GM23338 (cell line): ENCODE results near the gene PNN. TPM values are rescaled to one million over a fixed set of nuclear protein-coding genes. Genes with fewer than 3 reads are reported as not detected.
A peak's percentile ranks its signal among the peaks of the same experiment; 100 is the strongest.

Experiments used
- ATAC-seq: fragments of 200-7000 bp; cut with Tn5 transposase; 3 replicates; pipeline ENCODE4 v1.9.1; 2020
- DNase-seq: peaks from one replicate; pipeline ENCODE4 v3.0.0-alpha.2; 2015; ENCODE audit warnings: low spot score
- H2AFZ ChIP-seq: fragments of 200-600 bp; sonication (generic); 2 replicates; pipeline ENCODE4 v1.8.0; 2016; ENCODE audit warnings: antibody characterized with exemption, mild to moderate bottlenecking, moderate library complexity
- H3F3A ChIP-seq: fragments of 200-600 bp; sonication (generic); replicated peaks from 2 replicates; pipeline ENCODE4 v1.8.0; 2017; ENCODE audit warnings: antibody characterized with exemption, mixed run types, low read depth
- H3K27ac ChIP-seq: fragments of 200-600 bp; sonication (generic); 2 replicates; pipeline ENCODE4 v1.6.1; 2016; ENCODE audit warnings: low read depth
- H3K27me3 ChIP-seq: fragments of 200-600 bp; sonication (generic); 2 replicates; pipeline ENCODE4 v1.8.0; 2016; ENCODE audit warnings: mild to moderate bottlenecking, mixed run types, moderate library complexity; ENCODE audit not compliant: insufficient read depth
- H3K36me3 ChIP-seq: fragments of 200-600 bp; sonication (generic); 2 replicates; pipeline ENCODE4 v1.8.0; 2016; ENCODE audit warnings: mild to moderate bottlenecking; ENCODE audit not compliant: insufficient read depth
- H3K4me1 ChIP-seq: fragments of 200-600 bp; sonication (generic); 2 replicates; pipeline ENCODE4 v1.8.0; 2016; ENCODE audit warnings: mild to moderate bottlenecking, moderate library complexity; ENCODE audit not compliant: insufficient read depth
- H3K4me2 ChIP-seq: fragments of 200-600 bp; sonication (generic); 2 replicates; pipeline ENCODE4 v1.7.1; 2017; ENCODE audit warnings: mixed run types
- H3K4me3 ChIP-seq: fragments of 200-600 bp; sonication (generic); 2 replicates; pipeline ENCODE4 v1.6.1; 2016; ENCODE audit warnings: mixed run types
- H3K79me2 ChIP-seq: fragments of 200-600 bp; sonication (generic); replicated peaks from 2 replicates; pipeline ENCODE4 v1.8.0; 2017; ENCODE audit warnings: mild to moderate bottlenecking; ENCODE audit not compliant: insufficient read depth
- H3K9me2 ChIP-seq: fragments of 200-600 bp; sonication (generic); 2 replicates; pipeline ENCODE4 v1.8.0; 2017; ENCODE audit not compliant: insufficient read depth
- H4K20me1 ChIP-seq: fragments of 200-600 bp; sonication (generic); replicated peaks from 2 replicates; pipeline ENCODE4 v1.8.0; 2017; ENCODE audit warnings: mild to moderate bottlenecking; ENCODE audit not compliant: insufficient read depth
- H3K27ac Mint-ChIP-seq: 2 replicates; pipeline ENCODE4 v1.8.0; 2020; ENCODE audit warnings: inconsistent platforms, mild to moderate bottlenecking, moderate library complexity, mixed read lengths
- H3K27me3 Mint-ChIP-seq: 3 replicates; pipeline ENCODE4 v1.8.0; 2022; ENCODE audit warnings: low read depth, mild to moderate bottlenecking, moderate library complexity, mixed read lengths, inconsistent platforms; ENCODE audit not compliant: insufficient read depth, poor library complexity
- H3K36me3 Mint-ChIP-seq: 3 replicates; pipeline ENCODE4 v1.8.0; 2021; ENCODE audit warnings: low read depth, mild to moderate bottlenecking, inconsistent platforms, moderate library complexity, mixed read lengths
- H3K4me1 Mint-ChIP-seq: 3 replicates; pipeline ENCODE4 v1.8.0; 2020; ENCODE audit warnings: mild to moderate bottlenecking, inconsistent platforms, mixed read lengths
- H3K4me3 Mint-ChIP-seq: 3 replicates; pipeline ENCODE4 v1.8.0; 2021; ENCODE audit warnings: moderate library complexity, mild to moderate bottlenecking, inconsistent platforms, mixed read lengths
- H3K9me3 Mint-ChIP-seq: 3 replicates; pipeline ENCODE4 v1.8.0; 2020; ENCODE audit warnings: moderate library complexity, mild to moderate bottlenecking, inconsistent platforms, mixed read lengths
- CREB1 ChIP-seq: fragments of 250-450 bp; sonication (Bioruptor Pico); IDR thresholded peaks from 2 replicates; pipeline ENCODE4 v1.5.0; 2020; ENCODE audit warnings: low read depth, mild to moderate bottlenecking, moderate library complexity
- CTCF ChIP-seq, 2 experiments: fragments of 200-600 bp in 1 of 2; sonication (generic) in 1 of 2; conservative IDR thresholded peaks; 2 replicates each; pipeline versions ENCODE4 v1.5.1 to v1.6.1; 2016 to 2017; ENCODE audit warnings: antibody characterized with exemption in 2 of 2, low read depth in 2 of 2, mild to moderate bottlenecking in 2 of 2, moderate library complexity in 1 of 2
- ETS1 ChIP-seq: IDR thresholded peaks from 2 replicates; pipeline ENCODE4 v1.6.1; 2016; ENCODE audit warnings: antibody characterized with exemption
- EZH2 ChIP-seq: fragments of 200-600 bp; sonication (generic); IDR thresholded peaks from one replicate; pipeline ENCODE4 v1.8.0; 2017; ENCODE audit warnings: antibody characterized with exemption, mild to moderate bottlenecking, low read depth; ENCODE audit not compliant: unreplicated experiment
- EZH2phosphoT487 ChIP-seq: fragments of 200-600 bp; sonication (generic); IDR thresholded peaks from one replicate; pipeline ENCODE4 v1.8.1; 2018; ENCODE audit warnings: antibody characterized with exemption; ENCODE audit not compliant: unreplicated experiment
- JUNB ChIP-seq: IDR thresholded peaks from one replicate; pipeline ENCODE4 v1.6.1; 2016; ENCODE audit warnings: antibody characterized with exemption; ENCODE audit not compliant: unreplicated experiment
- NANOG ChIP-seq: IDR thresholded peaks from 2 replicates; pipeline ENCODE4 v1.6.1; 2016; ENCODE audit warnings: antibody characterized with exemption, borderline replicate concordance
- POLR2AphosphoS5 ChIP-seq: IDR thresholded peaks from 2 replicates; pipeline ENCODE4 v1.6.1; 2016; ENCODE audit warnings: antibody characterized with exemption, low read depth
- STAT1 ChIP-seq: IDR thresholded peaks from one replicate; pipeline ENCODE4 v1.6.1; 2016; ENCODE audit warnings: antibody characterized with exemption; ENCODE audit not compliant: unreplicated experiment
- ZNF114 ChIP-seq: fragments of 250-450 bp; sonication (Bioruptor Pico); IDR thresholded peaks from 2 replicates; pipeline ENCODE4 v1.5.0; 2020; ENCODE audit warnings: mild to moderate bottlenecking, moderate library complexity
- ZNF331 ChIP-seq: fragments of 250-450 bp; sonication (Bioruptor Pico); IDR thresholded peaks from 2 replicates; pipeline ENCODE4 v1.5.0; 2020; ENCODE audit warnings: low read depth, mild to moderate bottlenecking, moderate library complexity
- polyA plus RNA-seq: library from polyadenylated mRNA; unstranded; fragments of >200 nt; fragmentation: Nextera tagmentation; extraction: Ambion mirVana; gene quantifications from 2 replicates; pipeline ENCODE4 v1.2.1, GENCODE V29; 2016
- total RNA-seq: library from RNA; depleted of rRNA; stranded (reverse); fragments of >200 nt; shearing (Covaris generic); gene quantifications from 2 replicates; pipeline ENCODE4 v1.2.3, GENCODE V29; 2014
- TF ChIP-seq, protein P1 (sequence below): fragments of 250-450 bp; sonication (Bioruptor Pico); IDR thresholded peaks from 2 replicates; pipeline ENCODE4 v1.5.0; 2020; ENCODE audit warnings: mild to moderate bottlenecking, moderate library complexity
- TF ChIP-seq, protein P2 (sequence below): IDR thresholded peaks from one replicate; pipeline ENCODE4 v1.6.1; 2018; ENCODE audit warnings: antibody characterized with exemption; ENCODE audit not compliant: unreplicated experiment

Gene PNN
- total and polyA plus RNA-seq, 2 experiments from 2014 or later = 60.0 to 325 TPM

DNA sequence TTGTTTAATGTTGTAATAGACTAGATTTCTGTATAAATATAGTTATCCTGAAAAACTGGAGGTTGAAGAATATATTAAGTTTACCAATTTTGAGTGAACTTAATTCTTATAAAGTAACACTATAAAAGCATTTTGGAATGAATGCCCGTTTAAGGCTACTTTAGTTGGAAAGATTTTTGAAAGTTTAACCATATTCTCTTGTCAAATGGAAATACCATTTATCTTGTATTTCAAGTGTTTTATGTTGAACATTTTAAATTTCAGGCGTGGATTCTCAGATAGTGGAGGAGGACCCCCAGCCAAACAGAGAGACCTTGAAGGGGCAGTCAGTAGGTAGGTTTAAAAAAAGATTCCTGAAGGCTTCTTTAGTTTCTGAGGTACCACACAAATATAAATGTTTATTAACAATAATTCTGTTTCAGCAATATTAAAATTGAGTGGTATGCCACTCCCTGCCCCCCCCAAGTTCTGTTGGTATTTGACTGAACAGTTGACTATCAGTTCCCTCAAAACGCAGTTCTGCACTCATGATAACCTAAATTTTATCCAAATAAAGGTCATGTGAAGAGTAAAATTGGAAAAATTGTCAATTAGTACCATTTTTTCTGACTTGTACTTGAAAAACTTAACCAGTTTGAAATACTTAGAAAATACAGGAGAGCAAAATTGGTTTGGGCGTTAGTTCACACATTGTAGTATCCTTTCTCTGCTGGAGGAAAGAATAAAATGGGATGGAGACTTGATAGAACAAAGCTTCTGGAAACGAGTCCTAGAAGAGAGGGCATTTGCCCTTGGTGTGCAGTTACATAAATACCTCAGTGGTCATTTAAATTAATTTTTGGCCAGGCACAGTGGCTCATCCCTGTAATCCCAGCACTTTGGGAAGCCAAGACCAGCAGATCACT, 1.5 kb downstream of the PNN start:
- Histone ChIP-seq H3K27ac (peak overlapping the region; percentile 82), H3K9me2 (no peaks in the 10 kb centered on the region), H3F3A (peaks cover 41% of the 10 kb centered on the region), H2AFZ (no peak overlapping the region), H3K4me1 (peaks cover 5% of the 10 kb centered on the region; the same call in 1 of the 2 replicates), H3K36me3 (peaks cover 57% of the 10 kb centered on the region), H3K27me3 (no peaks in the 10 kb centered on the region), H3K4me2 (peak overlapping the region; percentile 82), H3K4me3 (peak overlapping the region; percentile 69), H4K20me1 (peaks cover 29% of the 10 kb centered on the region), H3K79me2 (peaks cover 57% of the 10 kb centered on the region)
- Mint-ChIP-seq H3K4me3 (peak overlapping the region; percentile 99), H3K36me3 (no peaks in the 10 kb centered on the region; the same call in 1 of the 3 replicates), H3K27me3 (peaks cover 17% of the 10 kb centered on the region), H3K4me1 (peaks cover 25% of the 10 kb centered on the region), H3K9me3 (no peaks in the 10 kb centered on the region; the same call in 2 of the 3 replicates), H3K27ac (peak overlapping the region; percentile 100; the same call in 1 of the 2 replicates)
- no peak for DNase-seq
- ATAC-seq = no peak
- TF ChIP-seq POLR2AphosphoS5 = no peak
- TF ChIP-seq JUNB = no peak
- TF ChIP-seq ZNF114 (CRISPR knock-in tag) = no peak
- TF ChIP-seq NANOG = no peak
- TF ChIP-seq CREB1 (CRISPR knock-in tag) = no peak
- no peak for TF ChIP-seq EZH2
- TF ChIP-seq STAT1 = no peak
- TF ChIP-seq, protein P1, sequence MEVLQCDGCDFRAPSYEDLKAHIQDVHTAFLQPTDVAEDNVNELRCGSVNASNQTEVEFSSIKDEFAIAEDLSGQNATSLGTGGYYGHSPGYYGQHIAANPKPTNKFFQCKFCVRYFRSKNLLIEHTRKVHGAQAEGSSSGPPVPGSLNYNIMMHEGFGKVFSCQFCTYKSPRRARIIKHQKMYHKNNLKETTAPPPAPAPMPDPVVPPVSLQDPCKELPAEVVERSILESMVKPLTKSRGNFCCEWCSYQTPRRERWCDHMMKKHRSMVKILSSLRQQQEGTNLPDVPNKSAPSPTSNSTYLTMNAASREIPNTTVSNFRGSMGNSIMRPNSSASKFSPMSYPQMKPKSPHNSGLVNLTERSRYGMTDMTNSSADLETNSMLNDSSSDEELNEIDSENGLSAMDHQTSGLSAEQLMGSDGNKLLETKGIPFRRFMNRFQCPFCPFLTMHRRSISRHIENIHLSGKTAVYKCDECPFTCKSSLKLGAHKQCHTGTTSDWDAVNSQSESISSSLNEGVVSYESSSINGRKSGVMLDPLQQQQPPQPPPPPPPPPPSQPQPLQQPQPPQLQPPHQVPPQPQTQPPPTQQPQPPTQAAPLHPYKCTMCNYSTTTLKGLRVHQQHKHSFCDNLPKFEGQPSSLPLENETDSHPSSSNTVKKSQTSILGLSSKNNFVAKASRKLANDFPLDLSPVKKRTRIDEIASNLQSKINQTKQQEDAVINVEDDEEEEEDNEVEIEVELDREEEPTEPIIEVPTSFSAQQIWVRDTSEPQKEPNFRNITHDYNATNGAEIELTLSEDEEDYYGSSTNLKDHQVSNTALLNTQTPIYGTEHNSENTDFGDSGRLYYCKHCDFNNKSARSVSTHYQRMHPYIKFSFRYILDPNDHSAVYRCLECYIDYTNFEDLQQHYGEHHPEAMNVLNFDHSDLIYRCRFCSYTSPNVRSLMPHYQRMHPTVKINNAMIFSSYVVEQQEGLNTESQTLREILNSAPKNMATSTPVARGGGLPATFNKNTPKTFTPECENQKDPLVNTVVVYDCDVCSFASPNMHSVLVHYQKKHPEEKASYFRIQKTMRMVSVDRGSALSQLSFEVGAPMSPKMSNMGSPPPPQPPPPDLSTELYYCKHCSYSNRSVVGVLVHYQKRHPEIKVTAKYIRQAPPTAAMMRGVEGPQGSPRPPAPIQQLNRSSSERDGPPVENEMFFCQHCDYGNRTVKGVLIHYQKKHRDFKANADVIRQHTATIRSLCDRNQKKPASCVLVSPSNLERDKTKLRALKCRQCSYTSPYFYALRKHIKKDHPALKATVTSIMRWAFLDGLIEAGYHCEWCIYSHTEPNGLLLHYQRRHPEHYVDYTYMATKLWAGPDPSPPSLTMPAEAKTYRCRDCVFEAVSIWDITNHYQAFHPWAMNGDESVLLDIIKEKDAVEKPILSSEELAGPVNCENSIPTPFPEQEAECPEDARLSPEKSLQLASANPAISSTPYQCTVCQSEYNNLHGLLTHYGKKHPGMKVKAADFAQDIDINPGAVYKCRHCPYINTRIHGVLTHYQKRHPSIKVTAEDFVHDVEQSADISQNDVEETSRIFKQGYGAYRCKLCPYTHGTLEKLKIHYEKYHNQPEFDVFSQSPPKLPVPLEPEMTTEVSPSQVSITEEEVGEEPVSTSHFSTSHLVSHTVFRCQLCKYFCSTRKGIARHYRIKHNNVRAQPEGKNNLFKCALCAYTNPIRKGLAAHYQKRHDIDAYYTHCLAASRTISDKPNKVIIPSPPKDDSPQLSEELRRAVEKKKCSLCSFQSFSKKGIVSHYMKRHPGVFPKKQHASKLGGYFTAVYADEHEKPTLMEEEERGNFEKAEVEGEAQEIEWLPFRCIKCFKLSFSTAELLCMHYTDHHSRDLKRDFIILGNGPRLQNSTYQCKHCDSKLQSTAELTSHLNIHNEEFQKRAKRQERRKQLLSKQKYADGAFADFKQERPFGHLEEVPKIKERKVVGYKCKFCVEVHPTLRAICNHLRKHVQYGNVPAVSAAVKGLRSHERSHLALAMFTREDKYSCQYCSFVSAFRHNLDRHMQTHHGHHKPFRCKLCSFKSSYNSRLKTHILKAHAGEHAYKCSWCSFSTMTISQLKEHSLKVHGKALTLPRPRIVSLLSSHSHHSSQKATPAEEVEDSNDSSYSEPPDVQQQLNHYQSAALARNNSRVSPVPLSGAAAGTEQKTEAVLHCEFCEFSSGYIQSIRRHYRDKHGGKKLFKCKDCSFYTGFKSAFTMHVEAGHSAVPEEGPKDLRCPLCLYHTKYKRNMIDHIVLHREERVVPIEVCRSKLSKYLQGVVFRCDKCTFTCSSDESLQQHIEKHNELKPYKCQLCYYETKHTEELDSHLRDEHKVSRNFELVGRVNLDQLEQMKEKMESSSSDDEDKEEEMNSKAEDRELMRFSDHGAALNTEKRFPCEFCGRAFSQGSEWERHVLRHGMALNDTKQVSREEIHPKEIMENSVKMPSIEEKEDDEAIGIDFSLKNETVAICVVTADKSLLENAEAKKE = no peak
- no peak for TF ChIP-seq EZH2phosphoT487
- no peak for TF ChIP-seq CTCF (conservative IDR thresholded peaks at IDR 0.05; ENCODE audit: low read depth in 2 of 2)
- no peak for TF ChIP-seq ZNF331 (CRISPR knock-in tag)
- TF ChIP-seq, protein P2, sequence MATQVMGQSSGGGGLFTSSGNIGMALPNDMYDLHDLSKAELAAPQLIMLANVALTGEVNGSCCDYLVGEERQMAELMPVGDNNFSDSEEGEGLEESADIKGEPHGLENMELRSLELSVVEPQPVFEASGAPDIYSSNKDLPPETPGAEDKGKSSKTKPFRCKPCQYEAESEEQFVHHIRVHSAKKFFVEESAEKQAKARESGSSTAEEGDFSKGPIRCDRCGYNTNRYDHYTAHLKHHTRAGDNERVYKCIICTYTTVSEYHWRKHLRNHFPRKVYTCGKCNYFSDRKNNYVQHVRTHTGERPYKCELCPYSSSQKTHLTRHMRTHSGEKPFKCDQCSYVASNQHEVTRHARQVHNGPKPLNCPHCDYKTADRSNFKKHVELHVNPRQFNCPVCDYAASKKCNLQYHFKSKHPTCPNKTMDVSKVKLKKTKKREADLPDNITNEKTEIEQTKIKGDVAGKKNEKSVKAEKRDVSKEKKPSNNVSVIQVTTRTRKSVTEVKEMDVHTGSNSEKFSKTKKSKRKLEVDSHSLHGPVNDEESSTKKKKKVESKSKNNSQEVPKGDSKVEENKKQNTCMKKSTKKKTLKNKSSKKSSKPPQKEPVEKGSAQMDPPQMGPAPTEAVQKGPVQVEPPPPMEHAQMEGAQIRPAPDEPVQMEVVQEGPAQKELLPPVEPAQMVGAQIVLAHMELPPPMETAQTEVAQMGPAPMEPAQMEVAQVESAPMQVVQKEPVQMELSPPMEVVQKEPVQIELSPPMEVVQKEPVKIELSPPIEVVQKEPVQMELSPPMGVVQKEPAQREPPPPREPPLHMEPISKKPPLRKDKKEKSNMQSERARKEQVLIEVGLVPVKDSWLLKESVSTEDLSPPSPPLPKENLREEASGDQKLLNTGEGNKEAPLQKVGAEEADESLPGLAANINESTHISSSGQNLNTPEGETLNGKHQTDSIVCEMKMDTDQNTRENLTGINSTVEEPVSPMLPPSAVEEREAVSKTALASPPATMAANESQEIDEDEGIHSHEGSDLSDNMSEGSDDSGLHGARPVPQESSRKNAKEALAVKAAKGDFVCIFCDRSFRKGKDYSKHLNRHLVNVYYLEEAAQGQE = no peak
- TF ChIP-seq ETS1 = no peak
